NB4 (cell line): ENCODE measurements around the gene CYBB.

Source experiments
- DNase-seq: peaks from one replicate; pipeline ENCODE4 v3.0.0; 2010; ENCODE audit warnings: low read depth
- H3K4me3 ChIP-seq: one replicate; pipeline ENCODE4 v1.5.1; 2011; ENCODE audit warnings: mild to moderate bottlenecking, low read depth, low read length, moderate library complexity
- CTCF ChIP-seq: IDR thresholded peaks from one replicate; pipeline ENCODE4 v1.5.1; 2012; ENCODE audit warnings: low read depth, low read length
- MAX ChIP-seq: IDR thresholded peaks from 2 replicates; pipeline ENCODE4 v1.6.1; 2011; ENCODE audit warnings: low read depth, low read length
- MYC ChIP-seq: IDR thresholded peaks from 2 replicates; pipeline ENCODE4 v1.6.1; 2011; ENCODE audit warnings: low read depth, low read length
- POLR2A ChIP-seq: IDR thresholded peaks from 2 replicates; pipeline ENCODE4 v1.6.1; 2011; ENCODE audit warnings: mild to moderate bottlenecking; ENCODE audit not compliant: insufficient read length; ENCODE audit errors: extremely low read depth

CYBB gene

GRCh38 chrX:37752281-37752680 is 27.6 kb upstream of the CYBB start:
- no peak for DNase-seq
- H3K4me3 ChIP-seq: no peak overlapping the region
- TF ChIP-seq MYC (no peak), MAX (no peak), CTCF (no peak), POLR2A (no peak)

GRCh38 chrX:37752936-37753335 is 26.9 kb upstream of the CYBB start:
- H3K4me3 ChIP-seq: no peak overlapping the region
- DNase-seq: peak; percentile 80
- TF ChIP-seq MAX: no peak
- no peak for TF ChIP-seq MYC
- TF ChIP-seq CTCF: no peak
- no peak for TF ChIP-seq POLR2A

GRCh38 chrX:37753384-37753783 is 26.5 kb upstream of the CYBB start:
- no peak overlapping the region for H3K4me3 ChIP-seq
- TF ChIP-seq MAX (peak; percentile 86), MYC (no peak; the same call in 1 of the 2 replicates)
- peak; percentile 94 for DNase-seq

- peak; percentile 35 for DNase-seq
- H3K4me3 ChIP-seq: no peak overlapping the region
- TF ChIP-seq MAX (no peak), MYC (no peak), CTCF (no peak), POLR2A (no peak)
Measured at GRCh38 chrX:37754516-37754915, 25.3 kb upstream of the CYBB start.

- DNase-seq: peak; percentile 92
- H3K4me3 ChIP-seq: no peak overlapping the region
Measured at GRCh38 chrX:37755025-37755424, 24.8 kb upstream of the CYBB start.

More at GRCh38 chrX:37755025-37755424, 24.8 kb upstream of the CYBB start:
- TF ChIP-seq MYC (no peak), POLR2A (no peak), MAX (no peak), CTCF (no peak)
